SH-SY5Y (cell line): ENCODE results near the gene COG7.

ENCODE experiments used
- GATA2 ChIP-seq: IDR thresholded peaks from 2 replicates; pipeline ENCODE4 v1.6.1; 2011; ENCODE audit warnings: mild to moderate bottlenecking, low read depth, low read length
- GATA3 ChIP-seq: IDR thresholded peaks from 2 replicates; pipeline ENCODE4 v1.6.1; 2011; ENCODE audit warnings: low read depth, mild to moderate bottlenecking, low read length, moderate library complexity

DNA sequence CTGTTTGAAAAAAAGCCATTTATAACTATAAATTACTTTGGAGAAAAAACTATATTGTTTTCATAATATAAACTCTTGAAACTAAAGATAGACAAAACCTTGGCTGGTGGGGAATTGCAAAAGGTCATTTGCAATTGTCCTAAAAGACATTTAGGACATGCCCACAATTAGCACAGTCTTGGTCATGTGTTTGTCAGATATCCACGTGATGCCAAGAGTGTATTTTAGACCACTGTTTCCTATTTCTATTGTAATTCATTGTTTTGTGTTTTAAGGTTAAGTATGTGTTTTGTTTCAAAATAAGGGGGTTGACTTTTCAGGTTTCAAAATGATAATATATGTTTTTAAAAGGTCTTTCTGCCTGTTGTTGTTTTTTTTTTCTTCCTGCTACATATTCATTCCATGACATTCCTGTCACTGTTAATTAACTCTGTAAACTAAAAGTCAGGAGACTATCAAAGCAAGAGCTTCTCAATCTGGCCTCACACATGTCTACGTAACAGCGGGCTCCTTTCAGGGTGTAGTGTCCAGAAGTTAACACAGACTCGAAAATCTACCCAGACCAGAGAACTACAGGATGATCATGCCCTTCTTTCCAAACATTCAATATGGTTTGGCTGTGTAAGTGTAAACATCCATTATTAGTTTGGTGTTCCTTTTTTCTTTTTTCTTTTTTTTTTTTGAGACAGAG is 58.7 kb downstream of the COG7 start:
- TF ChIP-seq GATA2, result no peak
- TF ChIP-seq GATA3, result no peak
